OCI-LY7 (cell line): ENCODE results near the gene ADGRG6.

ENCODE experiments used
- EZH2phosphoT487 ChIP-seq: fragments of 200-600 bp; sonication (generic); IDR thresholded peaks from 2 replicates; pipeline ENCODE4 v1.6.1; 2018; ENCODE audit warnings: low read depth, borderline replicate concordance, mild to moderate bottlenecking, mixed run types, antibody characterized with exemption, low read length, moderate library complexity, mixed read lengths
- TF ChIP-seq, protein P1 (sequence below): fragments of 200-600 bp; sonication (generic); conservative IDR thresholded peaks from 2 replicates; pipeline ENCODE4 v1.5.1; 2014; ENCODE audit warnings: mild to moderate bottlenecking, antibody characterized with exemption, low read length, moderate library complexity, mixed read lengths

DNA sequence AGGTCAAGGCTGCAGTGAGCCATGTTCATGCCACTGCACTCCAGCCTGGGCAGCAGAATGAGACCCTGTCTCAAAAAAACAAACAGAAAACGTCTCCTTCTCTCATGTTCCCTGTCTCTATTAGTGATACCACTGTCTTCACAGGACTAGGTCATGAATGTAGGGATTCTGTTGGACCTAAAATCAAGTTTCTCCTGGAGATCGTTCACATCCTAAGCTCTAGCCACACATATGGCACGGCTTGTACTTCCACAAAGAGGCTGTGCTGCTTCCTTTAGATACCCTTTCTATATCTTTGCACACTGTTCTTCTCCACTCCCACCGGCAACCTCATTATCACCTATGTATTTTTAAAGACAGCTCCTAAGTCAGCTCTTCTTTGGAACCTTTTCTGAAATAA, 96.5 kb downstream of the ADGRG6 start:
- TF ChIP-seq, protein P1, sequence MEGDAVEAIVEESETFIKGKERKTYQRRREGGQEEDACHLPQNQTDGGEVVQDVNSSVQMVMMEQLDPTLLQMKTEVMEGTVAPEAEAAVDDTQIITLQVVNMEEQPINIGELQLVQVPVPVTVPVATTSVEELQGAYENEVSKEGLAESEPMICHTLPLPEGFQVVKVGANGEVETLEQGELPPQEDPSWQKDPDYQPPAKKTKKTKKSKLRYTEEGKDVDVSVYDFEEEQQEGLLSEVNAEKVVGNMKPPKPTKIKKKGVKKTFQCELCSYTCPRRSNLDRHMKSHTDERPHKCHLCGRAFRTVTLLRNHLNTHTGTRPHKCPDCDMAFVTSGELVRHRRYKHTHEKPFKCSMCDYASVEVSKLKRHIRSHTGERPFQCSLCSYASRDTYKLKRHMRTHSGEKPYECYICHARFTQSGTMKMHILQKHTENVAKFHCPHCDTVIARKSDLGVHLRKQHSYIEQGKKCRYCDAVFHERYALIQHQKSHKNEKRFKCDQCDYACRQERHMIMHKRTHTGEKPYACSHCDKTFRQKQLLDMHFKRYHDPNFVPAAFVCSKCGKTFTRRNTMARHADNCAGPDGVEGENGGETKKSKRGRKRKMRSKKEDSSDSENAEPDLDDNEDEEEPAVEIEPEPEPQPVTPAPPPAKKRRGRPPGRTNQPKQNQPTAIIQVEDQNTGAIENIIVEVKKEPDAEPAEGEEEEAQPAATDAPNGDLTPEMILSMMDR: no peak
- TF ChIP-seq EZH2phosphoT487: no peak
